ENCODE results near the gene TENT5A.

- no peak for TF ChIP-seq TAF1 (conservative IDR thresholded peaks at IDR 0.05)
- no peak for TF ChIP-seq CTCF (IDR thresholded peaks at IDR 0.05; ENCODE audit: low read depth, low read length, missing input control)
- TF ChIP-seq MAX (IDR thresholded peaks at IDR 0.05): no peak
- no peak for TF ChIP-seq JUND (IDR thresholded peaks at IDR 0.05)
- TF ChIP-seq RXRA (IDR thresholded peaks at IDR 0.05): no peak
- TF ChIP-seq REST (IDR thresholded peaks at IDR 0.05): no peak
- TF ChIP-seq SP1 (IDR thresholded peaks at IDR 0.05): no peak
- no peak for TF ChIP-seq ZBTB33 (IDR thresholded peaks at IDR 0.05)
- TF ChIP-seq YY1 (IDR thresholded peaks at IDR 0.05): no peak
- no peak for TF ChIP-seq HNF4G (IDR thresholded peaks at IDR 0.05)
Observed at GRCh38 chr6:81768150-81768942, 15.9 kb upstream of the TENT5A start.

Measured in liver (tissue), 3 donors.